Measurements from ENCODE around the gene TXNRD2. TPM values are rescaled to one million over a fixed set of nuclear protein-coding genes. Genes with fewer than 3 reads are reported as not detected.

TXNRD2 gene
- total RNA-seq, 1 donor from 2014 or later = 5.8 TPM

- no peak for DNase-seq (ENCODE audit: low read depth)
- H3K4me3 ChIP-seq (ENCODE audit: low read depth, low read length) = no peak overlapping the region
- no peak for TF ChIP-seq CTCF (conservative IDR thresholded peaks at IDR 0.05; ENCODE audit: low read depth, low read length)
Measured at GRCh38 chr22:19868773-19869471, 72.7 kb downstream of the TXNRD2 start.

DNA sequence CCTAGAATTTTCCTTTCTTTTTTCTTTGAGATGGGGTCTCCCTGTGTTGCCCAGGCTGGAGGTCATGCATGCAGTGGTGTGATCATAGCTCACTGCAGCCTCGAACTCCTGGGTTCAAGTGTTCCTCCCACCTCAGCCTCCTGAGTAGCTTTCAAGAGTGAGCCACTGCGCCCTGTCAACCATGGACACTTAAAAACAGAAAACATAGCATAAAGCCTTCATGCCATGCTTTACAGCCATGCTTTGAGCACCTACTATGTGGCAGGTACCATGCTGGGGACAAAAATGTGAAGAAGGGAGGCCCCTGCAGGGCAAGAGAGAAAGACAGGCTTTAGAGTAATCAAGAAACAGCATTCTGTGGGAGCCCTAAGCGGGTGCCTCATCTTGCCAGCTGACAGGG lies 73.3 kb downstream of the TXNRD2 start:
- TF ChIP-seq CTCF (conservative IDR thresholded peaks at IDR 0.05; ENCODE audit: low read depth, low read length) = no peak
- no peak for DNase-seq (ENCODE audit: low read depth)
- no peak overlapping the region for H3K4me3 ChIP-seq (ENCODE audit: low read depth, low read length)

- DNase-seq (ENCODE audit: low read depth) = no peak
- H3K4me3 ChIP-seq (ENCODE audit: low read depth, low read length) = no peak overlapping the region
- no peak for TF ChIP-seq CTCF (conservative IDR thresholded peaks at IDR 0.05; ENCODE audit: low read depth, low read length)
Measured at GRCh38 chr22:19867617-19868016, 74.0 kb downstream of the TXNRD2 start.

DNA sequence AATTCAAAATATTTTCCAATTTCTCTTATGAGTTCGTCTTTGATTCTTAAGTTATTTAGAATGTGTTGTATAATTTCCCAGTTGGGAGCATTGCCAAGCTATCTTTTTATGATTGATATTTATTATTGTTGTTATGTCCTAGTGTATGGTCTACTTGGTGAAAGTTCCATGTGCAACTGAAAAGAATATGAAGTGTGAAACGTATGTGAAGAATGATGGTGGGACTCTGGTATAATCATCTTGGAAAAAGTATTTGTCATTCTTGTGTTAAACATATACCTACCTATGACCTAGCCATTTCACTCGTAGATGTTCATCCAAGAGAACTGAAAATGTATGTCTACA lies 75.0 kb downstream of the TXNRD2 start:
- no peak overlapping the region for H3K4me3 ChIP-seq (ENCODE audit: low read depth, low read length)
- no peak for DNase-seq (ENCODE audit: low read depth)
- TF ChIP-seq CTCF (conservative IDR thresholded peaks at IDR 0.05; ENCODE audit: low read depth, low read length) = no peak

- H3K4me3 ChIP-seq (ENCODE audit: low read depth, low read length) = no peak overlapping the region
- TF ChIP-seq CTCF (conservative IDR thresholded peaks at IDR 0.05; ENCODE audit: low read depth, low read length) = no peak
- no peak for DNase-seq (ENCODE audit: low read depth)
Measured at GRCh38 chr22:19865141-19865829, 76.3 kb downstream of the TXNRD2 start.

GRCh38 chr22:19864538-19865106 lies 77.0 kb downstream of the TXNRD2 start:
- DNase-seq (ENCODE audit: low read depth) = no peak
- no peak overlapping the region for H3K4me3 ChIP-seq (ENCODE audit: low read depth, low read length)
- no peak for TF ChIP-seq CTCF (conservative IDR thresholded peaks at IDR 0.05; ENCODE audit: low read depth, low read length)
